AG20443 (cell line): Measurements from ENCODE around the gene HLCS.
"Not testable (repeated sequence)": the region's sequence is repeated elsewhere in the genome, so short reads cannot be mapped to it uniquely, and the experiment has no call there.

Experiments
- DNase-seq: peaks from one replicate; pipeline ENCODE4 v3.0.0; 2012; ENCODE audit warnings: low spot score, mixed read lengths

Gene HLCS

DNA sequence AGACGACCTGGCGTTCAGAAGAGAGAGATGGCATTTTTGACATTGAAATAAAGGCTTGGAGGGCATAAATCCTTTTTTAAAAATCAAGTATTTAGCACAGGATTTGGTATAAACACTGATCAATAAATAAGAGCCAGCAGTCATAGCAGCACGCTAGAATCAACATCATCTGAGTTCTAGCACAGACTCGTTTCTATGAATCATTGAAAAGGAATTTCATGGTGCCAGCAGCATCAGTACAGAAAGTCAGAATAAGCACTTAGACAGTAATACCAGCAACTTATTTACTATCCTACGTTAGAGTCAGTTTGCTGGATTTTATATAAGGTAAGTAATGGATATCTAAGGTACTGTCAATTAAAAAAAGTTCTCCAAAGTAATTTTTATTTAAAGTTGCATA lies 119.3 kb downstream of the HLCS start:
- peak; percentile 86 for DNase-seq

DNA sequence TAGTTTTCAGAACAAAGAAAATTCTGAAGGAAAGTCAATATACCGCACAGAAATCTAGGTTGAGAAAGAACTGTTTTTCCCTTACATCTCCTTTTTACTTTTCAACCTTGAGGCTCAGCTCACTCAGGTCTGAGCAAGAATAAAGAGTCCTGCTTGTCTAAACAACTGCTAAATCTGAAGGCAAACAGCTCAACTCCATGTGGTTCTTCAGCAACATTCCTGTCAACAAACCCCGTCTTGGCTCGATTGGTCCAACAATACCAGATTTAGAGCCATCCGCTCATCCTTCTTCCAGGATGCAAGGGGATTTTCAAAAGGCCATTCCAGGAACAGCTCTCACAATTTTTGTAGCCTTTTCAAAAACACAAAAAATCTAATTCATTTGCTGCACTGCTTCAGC lies 119.8 kb downstream of the HLCS start:
- DNase-seq = no peak

- no peak for DNase-seq
Measured at GRCh38 chr21:36845790-36846189, 120.7 kb downstream of the HLCS start.

DNA sequence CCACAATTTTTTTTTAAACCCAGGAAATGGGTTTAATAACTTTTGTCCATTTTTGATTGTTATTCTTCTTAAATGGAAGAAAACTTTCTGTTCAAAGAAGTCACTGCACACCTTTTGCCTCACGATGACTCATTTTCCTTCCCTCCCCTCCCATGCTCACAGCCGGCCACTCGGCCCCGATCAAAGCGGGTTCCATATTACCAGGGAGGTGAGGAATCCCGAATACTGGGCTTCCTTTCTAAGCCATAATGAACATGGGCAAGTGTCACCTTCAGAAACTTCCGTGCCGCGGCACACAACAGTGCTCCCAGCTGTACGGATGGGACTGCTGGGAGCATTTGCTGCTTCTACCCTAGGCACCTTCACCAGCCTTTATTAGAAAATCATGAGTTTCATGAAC lies 121.4 kb downstream of the HLCS start:
- no peak for DNase-seq

GRCh38 chr21:36841866-36842265 lies 124.6 kb downstream of the HLCS start:
- DNase-seq = no peak

DNA sequence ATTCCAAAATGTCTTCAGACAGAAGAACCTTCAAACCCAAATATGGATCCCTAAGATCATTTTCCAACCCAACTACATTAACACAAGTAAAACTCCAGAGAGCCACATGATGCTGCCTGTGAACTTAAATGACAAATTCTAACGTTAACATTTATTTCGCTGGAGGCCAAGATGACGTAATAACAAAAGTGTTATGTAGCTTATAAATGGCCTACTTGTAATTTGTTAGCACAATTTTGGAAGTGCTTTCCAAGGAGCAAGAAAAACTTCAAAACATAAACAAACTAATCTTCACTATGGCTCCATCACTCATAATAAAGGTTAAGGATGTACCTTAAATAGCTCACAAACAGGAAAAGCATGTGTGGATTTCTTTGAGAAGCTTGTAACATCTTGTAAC lies 126.7 kb downstream of the HLCS start:
- DNase-seq = no peak

DNA sequence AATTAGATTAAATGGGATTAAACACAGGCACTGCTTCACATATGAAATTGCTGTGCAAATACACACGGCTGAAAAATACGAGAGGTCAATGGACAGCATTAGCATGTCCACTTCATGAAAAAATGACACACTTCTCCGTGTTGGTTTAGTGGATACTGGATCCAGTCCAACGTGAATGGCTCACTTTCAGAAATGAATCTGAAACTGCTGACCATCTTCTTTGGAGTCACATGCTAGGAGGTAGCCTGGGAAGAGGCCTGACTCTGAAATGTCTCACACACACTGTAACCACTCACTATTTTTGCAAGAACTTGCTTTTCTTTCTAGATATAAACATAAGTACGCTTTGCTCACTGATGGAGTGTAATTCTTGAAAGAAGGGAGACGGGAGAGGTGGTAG lies 127.3 kb downstream of the HLCS start:
- peak; percentile 22 for DNase-seq

- DNase-seq = peak; percentile 77
Measured at GRCh38 chr21:36835383-36835795, 131.1 kb downstream of the HLCS start.

GRCh38 chr21:36834192-36834591 lies 132.3 kb downstream of the HLCS start:
- no peak for DNase-seq

GRCh38 chr21:36830100-36830499 lies 136.4 kb downstream of the HLCS start:
- no peak for DNase-seq

DNA sequence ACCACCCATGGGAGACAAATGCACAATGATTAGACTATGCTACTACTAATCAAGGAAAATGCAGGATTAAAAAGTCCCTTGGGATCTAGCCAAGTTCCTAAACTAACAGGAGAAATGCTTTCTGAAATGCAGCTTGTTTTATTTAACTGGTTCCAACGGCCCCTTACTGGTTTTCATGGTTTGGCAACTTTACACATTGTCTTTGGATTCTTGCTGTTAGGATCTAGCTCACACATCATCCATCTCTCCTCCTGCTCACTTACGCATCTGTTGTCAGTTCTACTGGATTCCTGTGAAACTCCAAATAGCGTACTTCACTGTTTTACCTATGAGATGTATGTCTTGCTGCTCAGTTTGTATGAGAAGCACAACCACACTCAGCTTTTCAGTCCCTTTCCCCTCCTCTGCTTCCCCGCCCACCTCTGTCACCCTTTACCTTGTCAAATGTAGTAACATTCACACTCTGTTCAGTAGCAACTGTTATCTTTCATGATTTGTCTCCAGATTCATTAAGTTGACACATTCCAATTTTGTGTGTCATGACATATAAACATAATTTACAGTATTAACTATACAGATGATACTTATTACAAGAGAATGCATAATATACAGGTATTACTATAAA lies 137.5 kb downstream of the HLCS start:
- DNase-seq = no peak

DNA sequence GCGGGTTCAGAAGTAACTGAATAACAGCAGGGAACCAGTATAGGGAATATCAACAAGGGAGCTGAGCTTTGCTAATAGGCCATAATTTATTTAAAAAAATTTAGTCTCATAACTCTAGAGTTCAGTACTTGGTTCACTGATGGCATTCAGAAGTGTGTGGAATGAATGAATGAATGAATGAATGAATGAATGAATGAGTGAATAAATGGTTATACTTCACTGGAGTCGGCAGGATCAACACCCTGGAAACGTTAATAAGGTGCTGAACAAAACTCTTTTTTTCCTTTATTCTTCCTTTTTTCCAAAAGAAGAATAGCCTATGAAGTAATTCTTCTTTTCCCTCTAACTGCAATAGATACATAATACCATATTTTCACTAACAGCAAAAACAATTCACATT lies 138.3 kb downstream of the HLCS start:
- DNase-seq = no peak

- no peak for DNase-seq
Measured at GRCh38 chr21:36825658-36826057, 140.8 kb downstream of the HLCS start.

GRCh38 chr21:36821032-36821299 lies 145.5 kb downstream of the HLCS start:
- DNase-seq = no peak

GRCh38 chr21:36820176-36821031 lies 146.1 kb downstream of the HLCS start:
- no peak for DNase-seq

GRCh38 chr21:36817732-36818450 lies 148.6 kb downstream of the HLCS start:
- DNase-seq = no peak

- no peak for DNase-seq
Measured at GRCh38 chr21:36816561-36817130, 149.8 kb downstream of the HLCS start.

DNA sequence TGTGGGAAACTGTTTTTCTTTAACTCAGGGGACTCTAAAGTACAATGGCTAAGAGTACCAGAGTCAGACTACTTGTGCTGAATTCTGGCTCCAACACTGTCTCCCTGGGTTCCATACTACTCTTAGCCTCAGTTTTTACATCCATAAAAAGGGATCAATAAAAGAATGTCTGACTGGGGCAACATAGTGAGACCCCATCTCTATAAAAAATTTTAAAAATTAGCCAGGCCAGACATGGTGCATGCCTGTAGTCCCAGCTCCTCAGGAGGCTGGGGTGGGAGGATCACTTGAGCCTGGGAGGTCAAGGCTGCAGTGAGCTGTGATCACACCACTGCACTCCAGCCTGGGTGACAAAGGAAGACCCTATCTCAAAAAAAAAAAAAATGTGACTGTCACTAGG lies 150.4 kb downstream of the HLCS start:
- DNase-seq = not testable (repeated sequence)

GRCh38 chr21:36815284-36815683 lies 151.2 kb downstream of the HLCS start:
- DNase-seq = no peak

DNA sequence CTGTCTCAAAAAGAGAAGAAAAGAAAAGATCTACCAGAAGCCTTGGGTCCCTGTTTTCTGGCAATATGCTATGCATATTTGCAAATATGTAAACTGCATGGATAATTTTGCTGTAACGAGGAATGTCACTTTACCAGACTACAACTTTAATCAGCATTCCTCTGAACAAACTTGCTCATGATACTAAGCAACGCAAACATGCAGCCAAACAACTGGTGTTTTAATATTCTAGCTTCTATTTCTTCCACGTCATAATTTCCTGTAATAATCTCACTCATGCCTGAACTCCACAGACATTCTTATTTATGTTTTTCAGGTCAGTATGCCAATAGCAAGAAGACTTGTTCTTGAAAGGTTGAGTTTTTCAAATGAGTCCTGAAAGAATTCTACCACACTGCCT lies 153.4 kb downstream of the HLCS start:
- DNase-seq = no peak

DNA sequence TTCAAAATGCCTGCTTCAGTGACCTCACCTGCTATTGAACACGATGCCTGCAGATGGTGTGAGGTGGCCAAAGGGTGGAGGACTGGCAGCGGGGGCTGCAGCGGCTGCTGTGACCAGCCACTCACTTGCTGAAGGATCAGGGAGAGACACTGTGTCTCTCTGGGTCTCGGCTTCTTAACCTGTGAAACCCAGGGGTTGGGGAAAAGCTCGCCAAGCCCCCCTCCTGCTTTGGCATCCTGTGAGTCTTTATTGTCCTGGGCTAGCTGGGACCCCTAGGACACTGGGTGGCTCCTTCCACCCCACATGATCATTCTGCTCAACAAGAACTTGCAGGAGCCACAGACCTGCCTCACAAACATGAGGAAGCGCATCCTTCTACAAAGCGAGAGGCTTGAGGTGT lies 154.7 kb downstream of the HLCS start:
- no peak for DNase-seq

GRCh38 chr21:36810443-36810842 lies 156.0 kb downstream of the HLCS start:
- no peak for DNase-seq

GRCh38 chr21:36807422-36807928 lies 159.0 kb downstream of the HLCS start:
- DNase-seq = no peak
